GM18499 (cell line): ENCODE data around the gene LPP.

ENCODE experiments used
- ATAC-seq: cut with Tn5 transposase; IDR thresholded peaks from one replicate; pipeline ENCODE4 v1.9.1; 2021; ENCODE audit warnings: moderate number of reproducible peaks; ENCODE audit not compliant: insufficient read depth, unreplicated experiment

The LPP gene

DNA sequence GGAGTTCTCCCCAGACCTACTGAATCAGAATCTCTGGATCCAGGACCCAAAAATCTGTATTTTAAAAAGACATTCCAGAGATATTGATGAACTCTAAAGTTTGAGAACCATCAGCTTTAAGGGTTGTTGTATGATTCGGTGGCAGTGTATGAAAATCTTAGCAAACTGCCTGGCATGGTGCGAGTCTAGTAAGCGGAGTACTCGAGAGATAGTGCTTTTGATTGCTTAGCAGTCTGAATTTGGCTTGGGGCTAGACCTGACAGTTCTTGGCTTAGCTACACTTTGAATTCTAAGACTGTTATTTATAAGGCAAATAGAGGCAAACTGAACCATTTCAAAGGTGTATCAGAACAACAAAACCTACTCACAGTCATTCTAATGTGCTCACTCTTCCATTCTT is 329.0 kb downstream of the LPP start:
- ATAC-seq: no peak

DNA sequence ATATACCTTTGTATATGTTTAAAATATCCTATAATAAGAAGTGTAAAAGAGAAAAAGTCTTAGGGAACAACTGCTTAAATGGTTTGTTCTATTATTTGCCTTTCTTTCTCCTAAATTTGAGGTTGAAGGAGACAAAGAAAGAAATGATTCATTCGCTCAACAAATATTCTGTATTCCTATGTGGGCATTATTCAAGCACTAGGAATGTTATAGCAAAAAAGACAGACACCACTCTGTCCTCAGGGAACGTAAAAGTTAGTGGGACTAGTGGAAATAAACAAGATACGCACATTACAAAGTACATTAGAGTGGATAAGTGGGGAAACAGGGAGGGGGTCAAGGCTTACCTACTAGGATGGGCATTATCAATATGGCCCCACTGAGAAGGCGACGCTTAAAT is 332.2 kb downstream of the LPP start:
- ATAC-seq: no peak

DNA sequence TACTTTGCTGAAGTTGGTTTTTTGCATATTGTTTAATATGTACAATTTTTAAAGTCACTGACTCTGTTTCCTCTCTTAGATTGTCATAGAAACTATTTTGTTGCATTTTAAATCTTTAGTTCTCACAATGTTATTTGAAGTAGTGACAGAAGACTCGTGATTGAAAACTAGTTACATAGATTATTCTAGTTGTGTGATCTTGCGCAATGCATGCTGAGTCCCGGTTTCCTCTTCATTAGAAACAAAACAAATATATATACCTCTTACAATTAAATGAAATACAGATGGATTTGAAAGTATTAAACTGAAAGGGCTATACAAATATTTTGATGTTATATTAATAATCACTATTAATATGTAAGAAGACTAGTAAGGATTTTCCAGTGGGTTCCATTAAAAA is 333.0 kb downstream of the LPP start:
- no peak for ATAC-seq

DNA sequence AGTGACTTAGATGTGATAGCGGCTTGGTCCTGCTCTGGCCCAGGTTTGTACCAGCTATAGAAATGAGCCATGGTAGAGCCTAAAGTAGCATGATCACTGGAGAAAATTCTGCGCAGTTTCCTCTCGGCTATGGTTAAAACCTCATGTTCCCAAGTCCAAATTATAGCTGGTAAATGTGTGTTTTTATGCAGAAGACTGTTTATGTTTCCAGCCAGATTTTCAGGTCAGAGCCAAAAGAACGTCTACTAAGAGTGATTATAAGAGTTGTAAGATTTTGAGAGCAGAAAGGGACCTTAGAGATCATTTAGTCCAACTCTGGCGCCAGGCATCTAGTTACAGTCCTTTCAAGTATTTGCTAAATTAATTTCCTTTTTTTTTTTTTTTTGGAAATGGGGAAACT is 333.7 kb downstream of the LPP start:
- ATAC-seq: no peak

DNA sequence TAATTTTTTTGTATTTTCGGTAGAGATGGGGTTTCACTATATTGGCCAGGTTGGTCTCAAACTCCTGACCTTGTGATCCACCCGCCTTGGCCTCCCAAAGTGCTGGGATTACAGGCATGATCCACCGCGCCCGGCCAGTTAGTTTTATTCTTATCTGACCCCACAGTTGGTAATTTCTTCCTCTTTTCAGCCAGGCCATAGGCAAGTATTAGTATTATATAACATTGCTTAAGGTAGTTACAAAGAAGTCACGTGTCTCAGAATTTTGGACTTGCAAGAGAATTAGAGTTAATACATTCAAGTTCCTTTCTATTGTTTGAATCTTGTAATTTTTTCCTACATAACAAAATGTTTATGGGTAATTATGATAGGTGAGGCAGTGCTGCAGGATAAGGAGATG is 334.8 kb downstream of the LPP start:
- no peak for ATAC-seq

DNA sequence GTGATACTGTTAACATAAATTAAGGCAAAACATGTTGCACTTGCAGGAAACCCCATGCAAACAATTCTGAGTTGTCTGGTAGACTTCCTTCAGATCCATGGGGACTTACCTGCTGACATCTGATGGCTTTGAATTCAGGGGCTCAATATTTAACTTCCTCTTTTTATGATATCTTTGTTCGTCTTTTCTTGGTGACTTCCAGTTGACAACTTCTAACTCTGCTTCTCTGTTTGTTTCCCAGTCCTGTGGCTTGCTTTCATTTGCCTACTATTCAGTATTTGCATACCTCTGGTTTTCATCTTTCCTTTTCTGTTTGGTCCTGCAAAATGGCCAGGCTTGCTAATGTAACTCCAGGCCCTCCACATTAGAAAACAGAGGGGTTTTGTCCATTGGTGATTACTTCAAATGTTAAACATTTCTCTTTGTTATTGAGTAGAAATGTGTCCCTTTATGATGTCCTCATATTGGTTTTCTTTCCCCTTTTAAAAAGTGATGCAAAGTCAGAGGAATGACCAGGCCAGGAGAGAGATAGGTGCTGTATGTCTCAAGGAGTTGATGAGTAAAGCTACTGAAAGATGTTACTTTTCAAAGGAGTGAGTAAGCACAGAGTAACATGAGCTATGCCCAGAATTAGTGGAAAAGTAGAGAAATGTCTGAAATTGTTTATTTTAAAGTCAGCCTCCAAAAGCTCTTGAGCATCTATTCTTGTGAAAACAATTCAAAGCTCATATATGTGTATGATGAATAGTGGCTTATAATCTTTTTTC is 335.9 kb downstream of the LPP start:
- ATAC-seq: peak; percentile 63

DNA sequence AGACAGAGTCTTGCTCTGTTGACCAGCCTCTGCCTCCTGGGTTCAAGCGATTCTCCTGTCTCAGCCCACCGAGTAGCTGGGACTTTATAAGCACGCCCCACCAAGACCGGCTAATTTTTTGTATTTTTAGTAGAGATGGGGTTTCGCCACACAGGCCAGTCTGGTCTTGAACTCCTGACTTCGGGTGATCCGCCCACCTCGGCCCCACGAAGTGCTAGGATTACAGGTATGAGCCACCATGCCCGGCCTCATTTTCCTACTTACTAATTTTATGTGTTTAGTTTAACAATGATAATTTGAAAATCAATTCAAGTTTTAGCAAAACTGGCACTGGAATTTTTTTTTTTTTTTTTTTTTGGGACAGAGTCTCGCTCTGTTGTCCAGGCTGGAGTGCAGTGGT is 336.5 kb downstream of the LPP start:
- no peak for ATAC-seq

DNA sequence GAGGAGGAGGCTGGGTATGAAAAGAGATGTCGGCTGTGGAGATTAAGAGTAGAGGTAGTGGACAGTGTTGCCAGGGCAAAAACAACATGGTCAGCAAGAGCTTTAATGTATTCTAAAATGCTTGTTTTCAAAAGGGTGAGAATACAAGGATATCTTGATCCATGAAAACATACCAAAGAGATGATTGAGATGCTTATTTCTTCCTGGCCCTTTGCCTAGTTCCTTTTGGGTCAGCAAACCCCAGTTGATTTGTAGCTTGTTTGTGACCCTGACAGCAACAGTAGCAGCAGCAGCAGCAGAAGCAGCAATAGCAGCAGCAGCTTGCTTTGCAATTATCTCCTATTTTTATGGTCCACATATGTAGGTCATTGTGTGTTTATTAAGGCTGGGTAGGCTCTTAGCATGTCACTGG is 337.3 kb downstream of the LPP start:
- ATAC-seq: no peak

DNA sequence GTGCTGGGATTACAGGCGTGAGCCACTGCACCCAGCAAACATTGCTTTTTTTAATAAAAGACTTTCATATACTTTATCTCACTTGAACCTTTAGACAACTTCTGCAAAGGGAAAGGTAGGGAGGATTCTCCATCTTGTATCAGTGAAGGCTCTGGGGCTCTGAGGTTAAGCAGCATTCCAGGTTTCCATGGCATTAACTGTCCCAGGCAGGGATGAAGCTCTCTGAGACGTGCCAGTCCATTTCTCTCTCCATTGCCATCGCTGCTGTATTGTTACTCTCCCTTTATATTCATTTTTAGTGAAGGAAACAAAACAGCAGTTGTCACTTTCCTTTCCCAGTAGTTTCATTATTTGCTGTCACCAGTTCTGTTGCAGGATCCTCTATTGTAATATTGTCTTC is 342.4 kb downstream of the LPP start:
- ATAC-seq: no peak

DNA sequence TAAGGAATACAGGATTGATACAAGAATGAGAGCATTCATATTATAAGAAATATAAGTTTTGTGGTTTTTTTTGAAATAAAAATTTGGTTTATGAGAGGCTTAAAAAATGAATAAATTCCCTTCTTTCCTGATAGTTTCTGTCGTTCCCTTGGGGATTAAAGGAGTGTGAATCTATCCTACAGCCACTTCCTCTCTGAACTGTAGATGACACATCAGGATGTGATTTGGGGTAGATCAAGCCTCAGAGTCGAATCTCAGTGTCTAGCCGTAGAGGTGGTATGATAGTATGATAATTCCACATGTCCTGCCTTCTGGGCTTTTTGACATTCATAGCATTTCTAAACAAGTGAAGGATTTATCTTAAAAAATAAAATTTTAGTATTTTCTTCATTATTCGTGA is 343.1 kb downstream of the LPP start:
- ATAC-seq: no peak

DNA sequence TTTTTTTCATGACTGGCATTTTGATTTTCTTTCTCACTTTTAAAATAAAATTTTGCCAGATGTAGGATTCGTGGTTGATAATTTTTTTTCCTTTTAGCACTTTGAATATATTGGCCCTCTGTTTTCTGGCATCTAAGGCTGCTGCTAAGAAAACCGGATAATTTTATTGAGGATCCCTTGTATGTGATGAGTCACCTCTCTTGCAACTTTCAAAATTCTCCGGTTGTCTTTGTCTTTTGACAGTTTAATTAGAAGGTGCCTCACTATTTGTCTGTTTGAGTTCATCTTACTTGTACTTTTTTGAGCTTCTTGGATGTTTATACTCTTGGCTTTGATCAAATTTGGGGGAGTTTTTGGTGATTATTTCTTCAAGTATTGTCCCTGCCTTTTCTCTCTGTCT is 349.7 kb downstream of the LPP start:
- ATAC-seq: no peak

DNA sequence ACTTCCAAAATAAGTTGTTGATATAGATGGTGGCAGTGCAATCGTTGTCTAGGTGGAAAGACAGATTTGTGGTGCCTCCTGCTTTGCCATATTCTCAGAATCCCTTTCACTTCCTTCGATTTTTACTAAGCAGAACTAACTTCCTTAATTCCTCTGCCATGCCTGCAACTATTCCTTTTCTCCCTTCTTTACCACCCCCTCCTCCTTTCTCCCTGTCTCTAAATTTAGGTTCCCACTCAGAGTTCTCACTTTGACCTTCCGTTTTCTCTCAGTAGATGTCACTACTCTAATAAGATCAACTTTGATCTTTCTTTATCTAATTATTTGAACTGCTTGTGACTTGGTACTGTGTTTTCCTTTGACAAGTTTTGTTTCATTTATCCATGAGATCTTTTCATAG is 351.2 kb downstream of the LPP start:
- no peak for ATAC-seq

DNA sequence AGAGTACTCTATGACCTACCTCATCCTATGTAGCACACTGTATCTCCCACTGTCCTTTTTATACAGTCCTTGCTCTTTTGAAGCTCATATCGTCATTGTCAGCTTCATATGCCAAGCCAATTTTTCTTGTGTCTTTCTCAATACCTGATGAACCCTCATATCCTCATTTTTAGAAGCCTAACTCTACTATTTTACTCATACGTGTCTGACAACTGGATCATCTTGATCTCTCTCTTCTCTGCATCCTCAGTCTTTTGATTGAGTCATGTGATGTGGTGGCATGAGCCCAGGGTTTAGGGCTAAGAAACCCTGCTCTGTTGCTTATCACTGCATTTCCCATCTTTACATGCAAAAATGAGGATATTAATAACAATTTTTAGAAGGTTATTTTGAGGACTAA is 352.0 kb downstream of the LPP start:
- ATAC-seq: no peak

DNA sequence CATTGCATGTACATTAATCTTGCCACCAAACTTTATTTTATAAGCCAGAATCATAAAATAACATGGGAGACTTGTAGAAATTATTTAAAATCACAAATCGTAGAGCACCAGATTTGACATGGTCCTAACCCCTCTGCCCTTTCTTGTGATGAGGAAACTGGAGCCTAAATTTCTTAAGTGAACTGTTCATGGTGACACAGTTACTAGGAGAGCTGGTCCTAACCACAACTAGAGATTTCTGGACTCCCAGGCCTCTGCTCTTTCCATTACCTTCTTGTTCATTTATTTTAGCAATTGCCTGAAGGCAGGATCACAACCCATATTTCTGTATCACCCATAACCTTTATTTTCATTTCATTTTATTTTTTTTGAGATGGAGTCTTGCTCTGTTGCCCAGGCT is 352.5 kb downstream of the LPP start:
- ATAC-seq: no peak

DNA sequence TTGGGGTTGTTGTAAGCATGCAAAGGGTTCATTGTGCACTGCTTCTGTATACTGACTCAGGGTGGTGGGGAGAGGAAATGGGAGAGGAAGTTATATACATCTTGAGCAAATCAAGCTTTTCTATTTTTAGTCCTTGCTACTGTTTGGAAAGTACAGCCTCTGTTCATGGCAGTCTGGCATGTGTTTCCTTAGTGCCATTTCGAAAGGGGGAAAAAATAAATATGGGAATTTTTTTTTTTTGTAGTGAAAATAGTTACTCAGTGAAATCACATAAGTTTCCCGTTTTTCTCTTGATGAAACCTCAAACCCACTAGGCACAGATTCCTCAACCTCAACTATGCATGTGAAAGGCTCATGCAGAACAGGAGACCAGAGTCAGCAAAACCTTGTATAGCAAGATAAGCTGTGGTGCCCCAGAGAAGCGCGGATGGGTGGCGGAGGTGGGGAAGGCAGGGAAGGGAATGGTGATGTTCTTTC is 353.3 kb downstream of the LPP start:
- no peak for ATAC-seq

DNA sequence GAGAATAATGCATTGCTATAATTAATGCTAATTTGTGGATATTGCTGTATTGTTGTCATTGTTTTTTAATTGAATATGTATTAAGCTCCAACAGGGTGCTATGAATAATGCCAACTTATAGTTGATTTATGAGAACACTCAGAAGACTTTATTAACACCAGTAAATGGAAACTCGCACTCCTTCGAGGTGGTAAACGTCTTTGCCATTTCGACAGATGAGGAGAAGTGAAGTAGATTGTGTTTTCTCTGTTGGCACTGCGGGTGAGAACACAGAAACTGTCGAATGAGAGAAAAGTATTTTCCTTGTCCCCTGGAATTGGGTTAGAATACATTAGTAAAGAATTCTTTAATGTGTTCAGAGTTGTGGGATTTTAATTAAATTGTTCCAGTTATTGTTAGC is 354.5 kb downstream of the LPP start:
- no peak for ATAC-seq

DNA sequence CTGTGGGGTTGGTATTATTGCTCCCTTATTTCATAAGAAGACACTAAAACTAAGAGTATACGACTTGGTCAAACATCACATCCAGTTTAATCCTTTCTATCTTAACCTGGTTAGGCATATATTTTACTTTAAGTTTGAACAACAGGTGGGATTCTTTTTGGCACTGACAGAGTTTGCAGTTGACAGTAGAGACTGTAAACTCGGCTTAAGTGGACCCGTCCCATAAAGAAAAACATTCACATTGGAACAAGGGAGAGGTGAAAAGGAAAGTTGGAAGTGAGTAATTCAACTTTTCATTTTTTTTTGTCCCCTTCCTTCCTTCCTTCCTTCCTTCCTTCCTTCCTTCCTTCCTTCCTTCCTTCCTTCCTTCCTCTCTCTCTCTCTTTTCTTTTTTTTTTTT is 355.4 kb downstream of the LPP start:
- no peak for ATAC-seq

DNA sequence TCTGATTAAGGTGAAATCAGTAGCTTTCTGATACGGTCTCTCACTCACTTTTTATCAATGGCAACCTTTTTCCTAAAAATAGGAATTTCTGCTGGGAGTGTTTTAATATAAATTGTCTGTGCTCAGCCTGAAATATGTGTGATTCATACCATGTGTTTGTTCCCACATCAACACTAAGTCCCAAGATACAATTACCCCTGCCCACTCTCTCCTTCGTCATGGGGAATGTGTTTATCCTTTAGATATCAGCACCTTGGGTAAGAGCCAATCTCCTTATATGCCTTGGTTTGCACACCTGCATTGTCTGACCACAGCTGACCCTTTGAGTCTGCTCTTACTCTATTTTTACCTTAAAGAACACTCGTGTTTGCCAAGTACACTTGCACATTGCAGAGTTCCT is 356.4 kb downstream of the LPP start:
- ATAC-seq: no peak

DNA sequence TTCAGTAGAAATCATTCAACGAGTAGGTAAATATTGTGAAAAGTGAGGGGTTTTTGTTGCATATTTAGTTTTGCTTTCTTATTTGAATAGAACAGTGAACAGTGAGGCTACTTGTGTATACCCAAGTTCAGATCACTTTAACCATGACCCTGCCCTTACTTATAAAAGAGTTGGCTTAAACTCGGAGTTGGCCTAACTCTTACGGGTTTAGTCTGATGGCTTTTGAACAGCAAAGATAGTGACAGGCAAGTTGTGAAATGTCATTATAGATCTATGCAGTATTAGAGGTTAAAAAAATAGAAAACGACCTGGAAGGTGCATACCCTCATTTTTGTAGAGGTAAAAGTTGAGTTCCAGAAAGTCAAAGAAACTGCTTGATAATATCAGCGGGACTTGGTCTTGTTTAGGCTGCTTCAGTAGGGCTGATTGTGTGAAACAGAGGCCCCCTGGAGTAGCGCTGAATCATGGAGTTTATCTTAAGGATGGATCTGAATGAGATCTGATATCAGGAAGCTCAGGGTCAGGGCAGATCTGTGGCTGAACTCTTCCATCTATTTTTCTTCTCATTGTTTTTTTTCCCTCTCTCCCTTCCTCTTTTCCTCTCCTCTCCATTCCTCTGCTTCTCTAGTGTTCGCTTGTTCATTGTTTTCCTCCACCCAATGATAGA is 359.8 kb downstream of the LPP start:
- no peak for ATAC-seq

DNA sequence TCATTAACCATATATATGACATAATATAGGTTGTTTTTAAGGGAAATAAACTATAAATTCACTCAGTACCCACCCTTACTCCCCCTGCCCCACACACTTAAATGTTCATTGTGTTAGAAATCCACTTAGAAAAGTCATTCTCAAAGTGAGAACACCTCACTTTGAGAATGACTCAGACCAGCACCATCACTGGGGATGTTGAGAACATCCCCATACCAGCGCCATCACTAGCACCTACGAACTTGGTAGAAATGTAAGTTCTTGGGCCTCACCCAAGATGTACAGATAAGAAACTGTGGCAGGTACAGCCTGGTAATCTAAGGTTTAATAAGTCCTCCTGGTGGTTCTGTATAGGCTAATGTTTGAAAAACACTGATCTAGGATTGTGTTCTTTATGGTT is 362.6 kb downstream of the LPP start:
- ATAC-seq: no peak

DNA sequence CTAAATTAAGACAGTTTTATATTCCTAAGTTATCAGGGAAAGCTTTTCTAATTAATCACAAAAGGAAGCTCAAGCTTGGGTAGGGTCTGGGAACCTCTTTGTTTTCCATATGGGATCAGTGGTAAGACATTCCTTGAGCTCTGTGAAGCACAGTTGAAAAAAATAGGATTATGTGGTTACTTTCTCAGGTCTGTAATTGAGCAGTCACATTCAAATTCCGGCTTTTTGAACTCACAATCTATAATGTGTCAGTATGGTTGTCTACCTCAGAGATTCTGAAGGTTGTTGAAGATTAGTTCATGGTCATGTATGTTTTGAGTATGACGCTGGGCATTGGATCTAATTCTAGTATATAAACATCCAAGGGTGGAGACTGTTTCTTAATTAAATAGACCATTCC is 364.5 kb downstream of the LPP start:
- no peak for ATAC-seq

DNA sequence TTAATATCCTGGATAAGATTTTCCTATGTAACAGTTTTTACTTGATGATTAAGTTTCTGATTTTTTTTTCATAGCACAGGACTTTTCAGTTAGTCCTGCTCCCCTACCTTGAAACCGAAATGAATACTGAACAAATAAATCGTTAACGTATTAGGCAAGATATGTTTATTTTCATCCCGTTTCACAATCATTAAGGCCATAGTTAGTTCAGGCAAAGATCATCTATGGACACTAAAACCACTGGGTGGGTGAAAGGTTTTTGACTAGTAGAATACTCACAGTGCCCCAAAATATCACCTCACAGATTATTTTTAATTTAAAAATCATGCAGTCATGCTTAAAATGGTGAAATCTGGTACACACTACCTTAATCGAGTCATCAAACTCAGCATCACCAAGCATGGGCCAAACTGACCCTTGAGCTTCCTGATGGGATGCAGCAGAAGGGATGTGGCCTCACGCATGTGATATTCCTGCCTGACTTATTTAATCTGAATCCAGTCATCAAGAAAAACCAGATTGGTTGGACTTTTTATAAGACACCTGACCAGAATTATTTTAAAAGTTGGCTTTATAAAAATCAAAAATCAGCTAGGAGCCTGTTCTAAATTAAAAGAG is 365.0 kb downstream of the LPP start:
- no peak for ATAC-seq
